Neural crest cell (in vitro differentiated cells): ENCODE results near the gene NOP9. TPM values are rescaled to one million over a fixed set of nuclear protein-coding genes. Genes with fewer than 3 reads are reported as not detected.
"Not testable (repeated sequence)": the region's sequence is repeated elsewhere in the genome, so short reads cannot be mapped to it uniquely, and the experiment has no call there.

Experiments used
- DNase-seq: peaks from one replicate; pipeline ENCODE4 v3.0.0; 2021; ENCODE audit warnings: low read depth, mixed read lengths, low spot score
- H3K27ac Mint-ChIP-seq: one replicate; pipeline ENCODE4 v1.8.0; 2021; ENCODE audit warnings: mild to moderate bottlenecking, mixed read lengths; ENCODE audit not compliant: unreplicated experiment
- H3K27me3 Mint-ChIP-seq: 2 replicates; pipeline ENCODE4 v1.8.0; 2021; ENCODE audit warnings: low read depth, mild to moderate bottlenecking, mixed read lengths
- H3K36me3 Mint-ChIP-seq: 2 replicates; pipeline ENCODE4 v1.8.0; 2021; ENCODE audit warnings: low read depth, mild to moderate bottlenecking, mixed read lengths
- H3K4me1 Mint-ChIP-seq: 2 replicates; pipeline ENCODE4 v1.8.0; 2021; ENCODE audit warnings: mixed read lengths
- H3K4me3 Mint-ChIP-seq: one replicate; pipeline ENCODE4 v1.8.0; 2021; ENCODE audit warnings: mild to moderate bottlenecking, mixed read lengths
- H3K9me3 Mint-ChIP-seq: 2 replicates; pipeline ENCODE4 v1.8.0; 2021; ENCODE audit warnings: mixed read lengths
- total RNA-seq: library from RNA; stranded (reverse); gene quantifications from 2 replicates; pipeline ENCODE4 v1.2.1, GENCODE V29; 2021
- TF ChIP-seq, protein P1 (sequence below): fragments of 200-600 bp; sonication (generic); conservative IDR thresholded peaks from 2 replicates; pipeline ENCODE4 v1.5.0; 2021; ENCODE audit warnings: antibody characterized with exemption, mild to moderate bottlenecking

The NOP9 gene
- total RNA-seq, 1 donor from 2014 or later = 34.5 TPM

- no peak for DNase-seq
- TF ChIP-seq, protein P1, sequence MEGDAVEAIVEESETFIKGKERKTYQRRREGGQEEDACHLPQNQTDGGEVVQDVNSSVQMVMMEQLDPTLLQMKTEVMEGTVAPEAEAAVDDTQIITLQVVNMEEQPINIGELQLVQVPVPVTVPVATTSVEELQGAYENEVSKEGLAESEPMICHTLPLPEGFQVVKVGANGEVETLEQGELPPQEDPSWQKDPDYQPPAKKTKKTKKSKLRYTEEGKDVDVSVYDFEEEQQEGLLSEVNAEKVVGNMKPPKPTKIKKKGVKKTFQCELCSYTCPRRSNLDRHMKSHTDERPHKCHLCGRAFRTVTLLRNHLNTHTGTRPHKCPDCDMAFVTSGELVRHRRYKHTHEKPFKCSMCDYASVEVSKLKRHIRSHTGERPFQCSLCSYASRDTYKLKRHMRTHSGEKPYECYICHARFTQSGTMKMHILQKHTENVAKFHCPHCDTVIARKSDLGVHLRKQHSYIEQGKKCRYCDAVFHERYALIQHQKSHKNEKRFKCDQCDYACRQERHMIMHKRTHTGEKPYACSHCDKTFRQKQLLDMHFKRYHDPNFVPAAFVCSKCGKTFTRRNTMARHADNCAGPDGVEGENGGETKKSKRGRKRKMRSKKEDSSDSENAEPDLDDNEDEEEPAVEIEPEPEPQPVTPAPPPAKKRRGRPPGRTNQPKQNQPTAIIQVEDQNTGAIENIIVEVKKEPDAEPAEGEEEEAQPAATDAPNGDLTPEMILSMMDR = no peak
- Mint-ChIP-seq H3K36me3 (no peaks in the 10 kb centered on the region), H3K4me3 (no peak overlapping the region), H3K27ac (no peak overlapping the region), H3K27me3 (peaks cover 91% of the 10 kb centered on the region), H3K9me3 (no peaks in the 10 kb centered on the region), H3K4me1 (no peaks in the 10 kb centered on the region)
These were observed 48.5 kb downstream of the NOP9 start for GRCh38 chr14:24348186-24348585.

GRCh38 chr14:24349742-24350141 lies 50.1 kb downstream of the NOP9 start:
- Mint-ChIP-seq H3K9me3 (no peaks in the 10 kb centered on the region), H3K27ac (no peak overlapping the region), H3K4me3 (no peak overlapping the region), H3K27me3 (peaks cover 89% of the 10 kb centered on the region), H3K4me1 (no peaks in the 10 kb centered on the region), H3K36me3 (no peaks in the 10 kb centered on the region)
- DNase-seq = no peak
- TF ChIP-seq, protein P1 = no peak

DNA sequence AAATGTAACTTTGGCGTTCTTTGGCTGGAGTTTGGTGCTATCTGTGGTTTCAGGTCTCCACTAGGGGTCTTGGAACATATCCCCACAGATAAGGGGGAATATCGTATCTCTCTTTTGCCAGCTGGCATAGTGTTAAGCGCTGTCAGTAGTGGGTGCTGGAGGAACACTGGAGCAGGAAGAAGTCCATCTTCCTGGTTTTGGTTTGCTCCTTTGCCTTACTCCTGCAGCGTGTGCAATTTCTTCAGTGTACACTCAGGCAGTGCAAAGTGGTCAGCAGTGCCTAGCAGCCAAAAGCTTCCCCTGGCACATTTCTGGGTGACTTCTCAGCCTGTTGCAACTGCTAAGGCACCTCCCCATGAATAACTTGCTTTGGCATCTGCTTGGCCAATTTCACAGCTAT lies 51.9 kb downstream of the NOP9 start:
- peaks cover 78% of the 10 kb centered on the region for H3K27me3 Mint-ChIP-seq
- no peak for DNase-seq
- no peaks in the 10 kb centered on the region for H3K36me3 Mint-ChIP-seq
- TF ChIP-seq, protein P1 = no peak
- H3K9me3 Mint-ChIP-seq = no peaks in the 10 kb centered on the region
- H3K4me1 Mint-ChIP-seq = no peaks in the 10 kb centered on the region
- H3K4me3 Mint-ChIP-seq = no peak overlapping the region
- H3K27ac Mint-ChIP-seq = no peak overlapping the region

DNA sequence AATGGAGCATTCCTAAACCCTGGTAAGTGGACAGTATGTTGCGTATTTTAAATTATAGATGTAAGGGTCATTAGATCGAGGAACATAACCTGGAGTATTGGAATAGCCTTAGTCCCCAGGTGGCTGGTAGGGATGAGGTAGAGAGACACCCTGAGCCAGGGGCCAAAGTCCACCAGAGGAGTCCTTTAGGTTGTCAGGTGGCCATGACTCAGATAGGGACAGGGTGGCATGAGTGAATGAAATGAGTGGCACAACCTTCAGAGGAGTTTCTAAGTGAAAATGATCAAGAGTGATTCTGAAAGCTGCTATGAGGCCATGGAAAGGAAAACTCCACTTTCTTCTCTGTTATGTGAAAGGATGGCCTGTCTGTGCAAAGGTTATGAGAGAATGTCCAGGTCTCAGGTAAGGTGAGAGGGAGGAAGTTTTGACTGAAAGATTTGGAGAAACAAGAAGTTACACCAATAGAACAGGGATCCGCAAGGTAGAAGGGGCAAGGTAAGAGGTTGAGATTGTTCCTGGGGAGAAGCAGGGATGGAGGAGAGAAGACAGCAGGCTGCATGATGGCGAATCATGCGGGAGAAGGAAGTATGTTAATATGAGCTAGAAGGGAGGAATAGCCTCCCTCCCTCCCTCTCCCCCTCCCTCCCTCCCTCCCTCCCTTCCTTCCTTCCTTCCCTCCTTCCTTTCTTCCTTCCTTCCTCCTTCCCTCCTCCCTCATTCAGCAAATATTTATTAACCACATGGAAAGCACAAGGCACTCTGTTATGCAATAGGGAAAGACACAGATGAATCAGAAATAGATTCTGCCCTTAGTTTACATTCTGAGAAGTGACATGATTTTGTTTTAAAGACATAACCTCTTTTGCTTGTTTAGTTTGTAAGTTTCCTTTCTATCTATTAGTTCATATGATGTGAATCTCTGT lies 54.2 kb downstream of the NOP9 start:
- TF ChIP-seq, protein P1 = no peak
- H3K9me3 Mint-ChIP-seq = no peaks in the 10 kb centered on the region
- DNase-seq = no peak
- peaks cover 73% of the 10 kb centered on the region for H3K27me3 Mint-ChIP-seq
- H3K36me3 Mint-ChIP-seq = no peaks in the 10 kb centered on the region
- no peak overlapping the region for H3K4me3 Mint-ChIP-seq
- no peaks in the 10 kb centered on the region for H3K4me1 Mint-ChIP-seq
- no peak overlapping the region for H3K27ac Mint-ChIP-seq

DNA sequence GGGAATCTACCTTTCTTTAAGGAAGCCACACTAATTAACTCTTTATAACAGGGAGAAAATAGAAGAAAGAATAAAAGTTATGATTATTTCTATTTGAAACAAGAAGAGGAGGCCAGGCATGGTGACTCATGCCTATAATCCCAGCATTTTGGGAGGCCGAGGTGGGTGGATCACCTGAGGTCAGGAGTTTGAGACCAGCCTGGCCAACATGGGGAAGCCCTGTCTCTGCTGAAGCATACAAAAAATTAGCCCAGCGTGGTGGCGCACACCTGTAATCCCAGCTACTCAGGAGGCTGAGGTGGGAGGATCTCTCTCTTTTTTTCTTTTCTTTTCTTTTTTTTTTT lies 54.8 kb downstream of the NOP9 start:
- peaks cover 67% of the 10 kb centered on the region for H3K27me3 Mint-ChIP-seq
- not testable (repeated sequence) for H3K9me3 Mint-ChIP-seq, H3K4me3 Mint-ChIP-seq, H3K4me1 Mint-ChIP-seq, H3K27ac Mint-ChIP-seq, DNase-seq, H3K36me3 Mint-ChIP-seq

GRCh38 chr14:24355009-24355408 lies 55.4 kb downstream of the NOP9 start:
- Mint-ChIP-seq H3K36me3 (no peaks in the 10 kb centered on the region), H3K27ac (no peak overlapping the region), H3K4me3 (no peak overlapping the region), H3K27me3 (peaks cover 67% of the 10 kb centered on the region), H3K9me3 (no peaks in the 10 kb centered on the region), H3K4me1 (no peaks in the 10 kb centered on the region)
- DNase-seq = no peak
- TF ChIP-seq, protein P1 = no peak
